ENCODE data around the gene MAGEA9.
"Not testable (repeated sequence)": the region's sequence is repeated elsewhere in the genome, so short reads cannot be mapped to it uniquely, and the experiment has no call there.

Gene MAGEA9

GRCh38 chrX:149762696-149763614, 18.8 kb upstream of the MAGEA9 start:
- Histone ChIP-seq H3K27me3 (replicated peaks; ENCODE audit: control insufficient read depth, insufficient read depth, low read length, poor library complexity, severe bottlenecking) (no peaks in the 10 kb centered on the region), H3K4me3 (ENCODE audit: insufficient read depth, low read depth, low read length, poor library complexity, severe bottlenecking) (no peak overlapping the region), H3K4me1 (ENCODE audit: control insufficient read depth, insufficient read depth, low read length, poor library complexity, severe bottlenecking) (no peaks in the 10 kb centered on the region), H3K36me3 (ENCODE audit: control insufficient read depth, insufficient read depth, low read length) (no peaks in the 10 kb centered on the region), H3K9me3 (ENCODE audit: control insufficient read depth, low read length) (no peaks in the 10 kb centered on the region), H3K27ac (ENCODE audit: insufficient read depth, low read length, poor library complexity, severe bottlenecking) (no peak overlapping the region)
- no peak for DNase-seq

GRCh38 chrX:149770344-149770743, 11.4 kb upstream of the MAGEA9 start:
- H3K36me3 ChIP-seq (ENCODE audit: control insufficient read depth, insufficient read depth, low read length); H3K9me3 ChIP-seq (ENCODE audit: control insufficient read depth, low read length); H3K27me3 ChIP-seq (replicated peaks; ENCODE audit: control insufficient read depth, insufficient read depth, low read length, poor library complexity, severe bottlenecking); H3K4me1 ChIP-seq (ENCODE audit: control insufficient read depth, insufficient read depth, low read length, poor library complexity, severe bottlenecking); DNase-seq; H3K27ac ChIP-seq (ENCODE audit: insufficient read depth, low read length, poor library complexity, severe bottlenecking); H3K4me3 ChIP-seq (ENCODE audit: insufficient read depth, low read depth, low read length, poor library complexity, severe bottlenecking): not testable (repeated sequence)

GRCh38 chrX:149773026-149773425, 8.7 kb upstream of the MAGEA9 start:
- H3K4me1 ChIP-seq (ENCODE audit: control insufficient read depth, insufficient read depth, low read length, poor library complexity, severe bottlenecking); H3K27ac ChIP-seq (ENCODE audit: insufficient read depth, low read length, poor library complexity, severe bottlenecking); DNase-seq; H3K4me3 ChIP-seq (ENCODE audit: insufficient read depth, low read depth, low read length, poor library complexity, severe bottlenecking); H3K36me3 ChIP-seq (ENCODE audit: control insufficient read depth, insufficient read depth, low read length); H3K27me3 ChIP-seq (replicated peaks; ENCODE audit: control insufficient read depth, insufficient read depth, low read length, poor library complexity, severe bottlenecking); H3K9me3 ChIP-seq (ENCODE audit: control insufficient read depth, low read length): not testable (repeated sequence)

GRCh38 chrX:149773768-149774167, 8.0 kb upstream of the MAGEA9 start, which contains the start of gene HSFX1:
HSFX1 (plus strand) TSS chrX:149774068; CDS start chrX:149774682, 614 bp downstream.
- not testable (repeated sequence) for H3K27me3 ChIP-seq (replicated peaks; ENCODE audit: control insufficient read depth, insufficient read depth, low read length, poor library complexity, severe bottlenecking); H3K4me1 ChIP-seq (ENCODE audit: control insufficient read depth, insufficient read depth, low read length, poor library complexity, severe bottlenecking); H3K36me3 ChIP-seq (ENCODE audit: control insufficient read depth, insufficient read depth, low read length); H3K9me3 ChIP-seq (ENCODE audit: control insufficient read depth, low read length); H3K27ac ChIP-seq (ENCODE audit: insufficient read depth, low read length, poor library complexity, severe bottlenecking); DNase-seq; H3K4me3 ChIP-seq (ENCODE audit: insufficient read depth, low read depth, low read length, poor library complexity, severe bottlenecking)

GRCh38 chrX:149777999-149778398, 3.7 kb upstream of the MAGEA9 start:
- H3K9me3 ChIP-seq (ENCODE audit: control insufficient read depth, low read length); H3K4me1 ChIP-seq (ENCODE audit: control insufficient read depth, insufficient read depth, low read length, poor library complexity, severe bottlenecking); H3K27me3 ChIP-seq (replicated peaks; ENCODE audit: control insufficient read depth, insufficient read depth, low read length, poor library complexity, severe bottlenecking); DNase-seq; H3K4me3 ChIP-seq (ENCODE audit: insufficient read depth, low read depth, low read length, poor library complexity, severe bottlenecking); H3K36me3 ChIP-seq (ENCODE audit: control insufficient read depth, insufficient read depth, low read length); H3K27ac ChIP-seq (ENCODE audit: insufficient read depth, low read length, poor library complexity, severe bottlenecking): not testable (repeated sequence)

- not testable (repeated sequence) for DNase-seq; H3K36me3 ChIP-seq (ENCODE audit: control insufficient read depth, insufficient read depth, low read length); H3K27me3 ChIP-seq (replicated peaks; ENCODE audit: control insufficient read depth, insufficient read depth, low read length, poor library complexity, severe bottlenecking); H3K9me3 ChIP-seq (ENCODE audit: control insufficient read depth, low read length); H3K4me3 ChIP-seq (ENCODE audit: insufficient read depth, low read depth, low read length, poor library complexity, severe bottlenecking); H3K4me1 ChIP-seq (ENCODE audit: control insufficient read depth, insufficient read depth, low read length, poor library complexity, severe bottlenecking); H3K27ac ChIP-seq (ENCODE audit: insufficient read depth, low read length, poor library complexity, severe bottlenecking)
Measured at GRCh38 chrX:149795531-149795930, 13.8 kb downstream of the MAGEA9 start.

- no peak for DNase-seq
- no peaks in the 10 kb centered on the region for H3K36me3 ChIP-seq (ENCODE audit: control insufficient read depth, insufficient read depth, low read length)
- H3K4me3 ChIP-seq (ENCODE audit: insufficient read depth, low read depth, low read length, poor library complexity, severe bottlenecking) = no peak overlapping the region
- H3K27ac ChIP-seq (ENCODE audit: insufficient read depth, low read length, poor library complexity, severe bottlenecking) = no peak overlapping the region
- H3K9me3 ChIP-seq (ENCODE audit: control insufficient read depth, low read length) = no peaks in the 10 kb centered on the region
- H3K27me3 ChIP-seq (replicated peaks; ENCODE audit: control insufficient read depth, insufficient read depth, low read length, poor library complexity, severe bottlenecking) = no peaks in the 10 kb centered on the region
- H3K4me1 ChIP-seq (ENCODE audit: control insufficient read depth, insufficient read depth, low read length, poor library complexity, severe bottlenecking) = no peaks in the 10 kb centered on the region
Measured at GRCh38 chrX:149799095-149799714, 17.5 kb downstream of the MAGEA9 start.

GRCh38 chrX:149799938-149800337, 18.2 kb downstream of the MAGEA9 start:
- Histone ChIP-seq H3K4me3 (ENCODE audit: insufficient read depth, low read depth, low read length, poor library complexity, severe bottlenecking) (no peak overlapping the region), H3K27me3 (replicated peaks; ENCODE audit: control insufficient read depth, insufficient read depth, low read length, poor library complexity, severe bottlenecking) (no peaks in the 10 kb centered on the region), H3K27ac (ENCODE audit: insufficient read depth, low read length, poor library complexity, severe bottlenecking) (no peak overlapping the region), H3K9me3 (ENCODE audit: control insufficient read depth, low read length) (no peaks in the 10 kb centered on the region), H3K4me1 (ENCODE audit: control insufficient read depth, insufficient read depth, low read length, poor library complexity, severe bottlenecking) (no peaks in the 10 kb centered on the region), H3K36me3 (ENCODE audit: control insufficient read depth, insufficient read depth, low read length) (no peaks in the 10 kb centered on the region)
- DNase-seq = no peak

- no peaks in the 10 kb centered on the region for H3K27me3 ChIP-seq (replicated peaks; ENCODE audit: control insufficient read depth, insufficient read depth, low read length, poor library complexity, severe bottlenecking)
Measured at GRCh38 chrX:149803458-149804062, 21.8 kb downstream of the MAGEA9 start.

GRCh38 chrX:149804102-149804501, 22.4 kb downstream of the MAGEA9 start:
- no peaks in the 10 kb centered on the region for H3K36me3 ChIP-seq (ENCODE audit: control insufficient read depth, insufficient read depth, low read length)
- H3K4me1 ChIP-seq (ENCODE audit: control insufficient read depth, insufficient read depth, low read length, poor library complexity, severe bottlenecking) = no peaks in the 10 kb centered on the region
- H3K27me3 ChIP-seq (replicated peaks; ENCODE audit: control insufficient read depth, insufficient read depth, low read length, poor library complexity, severe bottlenecking) = no peaks in the 10 kb centered on the region
- no peaks in the 10 kb centered on the region for H3K9me3 ChIP-seq (ENCODE audit: control insufficient read depth, low read length)
- DNase-seq = no peak
- no peak overlapping the region for H3K4me3 ChIP-seq (ENCODE audit: insufficient read depth, low read depth, low read length, poor library complexity, severe bottlenecking)
- no peak overlapping the region for H3K27ac ChIP-seq (ENCODE audit: insufficient read depth, low read length, poor library complexity, severe bottlenecking)

More at GRCh38 chrX:149803458-149804062, 21.8 kb downstream of the MAGEA9 start:
- Histone ChIP-seq H3K4me3 (ENCODE audit: insufficient read depth, low read depth, low read length, poor library complexity, severe bottlenecking) (no peak overlapping the region), H3K9me3 (ENCODE audit: control insufficient read depth, low read length) (no peaks in the 10 kb centered on the region), H3K27ac (ENCODE audit: insufficient read depth, low read length, poor library complexity, severe bottlenecking) (no peak overlapping the region), H3K4me1 (ENCODE audit: control insufficient read depth, insufficient read depth, low read length, poor library complexity, severe bottlenecking) (no peaks in the 10 kb centered on the region), H3K36me3 (ENCODE audit: control insufficient read depth, insufficient read depth, low read length) (no peaks in the 10 kb centered on the region)
- DNase-seq = no peak
